22Rv1 (cell line): Measurements from ENCODE around the gene ACACB.

Source experiments
- H3K27ac ChIP-seq: fragments of 450-650 bp; 2 replicates; pipeline ENCODE4 v1.5.1; 2017
- ZFX ChIP-seq: fragments of 450-650 bp; IDR thresholded peaks from 2 replicates; pipeline ENCODE4 v1.6.1; 2017; ENCODE audit warnings: antibody characterized with exemption, borderline replicate concordance
- TF ChIP-seq, protein P1 (sequence below): fragments of 450-650 bp; IDR thresholded peaks from 2 replicates; pipeline ENCODE4 v1.5.1; 2017; ENCODE audit warnings: mild to moderate bottlenecking

Gene ACACB

GRCh38 chr12:109267361-109267760 lies 151.0 kb downstream of the ACACB start:
- TF ChIP-seq, protein P1, sequence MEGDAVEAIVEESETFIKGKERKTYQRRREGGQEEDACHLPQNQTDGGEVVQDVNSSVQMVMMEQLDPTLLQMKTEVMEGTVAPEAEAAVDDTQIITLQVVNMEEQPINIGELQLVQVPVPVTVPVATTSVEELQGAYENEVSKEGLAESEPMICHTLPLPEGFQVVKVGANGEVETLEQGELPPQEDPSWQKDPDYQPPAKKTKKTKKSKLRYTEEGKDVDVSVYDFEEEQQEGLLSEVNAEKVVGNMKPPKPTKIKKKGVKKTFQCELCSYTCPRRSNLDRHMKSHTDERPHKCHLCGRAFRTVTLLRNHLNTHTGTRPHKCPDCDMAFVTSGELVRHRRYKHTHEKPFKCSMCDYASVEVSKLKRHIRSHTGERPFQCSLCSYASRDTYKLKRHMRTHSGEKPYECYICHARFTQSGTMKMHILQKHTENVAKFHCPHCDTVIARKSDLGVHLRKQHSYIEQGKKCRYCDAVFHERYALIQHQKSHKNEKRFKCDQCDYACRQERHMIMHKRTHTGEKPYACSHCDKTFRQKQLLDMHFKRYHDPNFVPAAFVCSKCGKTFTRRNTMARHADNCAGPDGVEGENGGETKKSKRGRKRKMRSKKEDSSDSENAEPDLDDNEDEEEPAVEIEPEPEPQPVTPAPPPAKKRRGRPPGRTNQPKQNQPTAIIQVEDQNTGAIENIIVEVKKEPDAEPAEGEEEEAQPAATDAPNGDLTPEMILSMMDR: no peak
- TF ChIP-seq ZFX: no peak

DNA sequence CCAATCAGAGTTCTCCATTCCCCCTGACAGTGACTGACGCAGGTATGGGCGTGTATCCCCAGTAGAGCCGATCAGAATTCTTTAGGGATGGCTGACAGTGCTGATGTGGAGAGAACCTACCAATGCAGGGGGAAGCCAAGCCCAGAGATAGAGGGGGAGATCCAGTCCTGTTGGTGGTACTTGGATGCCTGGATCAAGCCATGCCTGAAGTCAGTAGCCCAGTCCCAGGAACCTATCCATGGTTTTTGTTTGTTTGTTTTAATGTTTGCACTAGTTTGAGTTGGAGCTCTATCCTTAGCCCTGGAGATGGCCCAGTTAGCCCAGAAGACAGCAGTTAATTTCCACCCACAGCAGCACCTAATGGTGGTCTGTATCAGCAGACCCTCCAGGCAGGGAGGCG lies 152.5 kb downstream of the ACACB start:
- TF ChIP-seq, protein P1: no peak
- no peak for TF ChIP-seq ZFX
- H3K27ac ChIP-seq: no peak overlapping the region

More at GRCh38 chr12:109267361-109267760, 151.0 kb downstream of the ACACB start:
- H3K27ac ChIP-seq: no peak overlapping the region

- no peak for TF ChIP-seq ZFX
- TF ChIP-seq, protein P1: no peak
- no peak overlapping the region for H3K27ac ChIP-seq
Measured at GRCh38 chr12:109269428-109269827, 153.0 kb downstream of the ACACB start.

DNA sequence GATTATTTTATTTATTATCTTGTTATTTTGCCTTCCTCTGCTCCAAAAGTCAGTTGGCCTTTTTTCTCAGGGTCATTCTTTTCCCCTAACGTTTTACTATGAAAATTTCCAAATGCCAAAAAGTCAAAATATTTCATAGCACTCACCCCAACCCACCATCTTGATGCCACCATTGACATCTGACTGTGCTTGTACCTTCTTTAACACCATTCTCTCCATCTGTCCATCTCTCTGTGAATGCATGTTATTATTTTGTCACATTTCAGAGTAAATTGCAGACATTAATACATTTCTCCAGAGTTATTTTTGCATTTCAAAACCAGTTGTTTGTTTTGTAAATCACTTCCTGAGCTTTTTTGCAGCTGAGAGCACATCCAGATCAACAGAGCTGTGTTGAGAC lies 154.1 kb downstream of the ACACB start:
- TF ChIP-seq, protein P1: no peak
- H3K27ac ChIP-seq: no peak overlapping the region

DNA sequence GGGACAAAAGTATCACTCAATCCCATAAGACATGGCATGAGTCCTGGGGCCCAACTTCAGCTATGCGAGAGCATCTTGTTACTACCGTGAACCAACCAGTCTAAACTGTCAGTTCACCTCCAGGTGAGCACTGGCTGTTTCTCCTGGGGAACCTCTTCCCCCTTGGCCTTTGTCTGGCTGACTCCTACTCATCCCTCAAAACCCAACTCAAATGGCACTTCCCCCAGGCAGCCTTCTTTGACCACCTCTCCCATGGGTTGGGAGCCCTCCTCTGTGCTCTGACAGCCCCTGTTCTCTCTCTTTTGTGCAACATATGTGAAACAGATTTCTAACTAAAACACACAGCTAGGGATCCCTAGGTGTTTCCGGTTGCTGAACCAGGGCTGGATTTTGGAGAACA lies 155.0 kb downstream of the ACACB start:
- no peak overlapping the region for H3K27ac ChIP-seq
- TF ChIP-seq, protein P1: no peak
- no peak for TF ChIP-seq ZFX

- H3K27ac ChIP-seq: no peak overlapping the region
- TF ChIP-seq, protein P1: no peak
- TF ChIP-seq ZFX: no peak
Measured at GRCh38 chr12:109273354-109273753, 157.0 kb downstream of the ACACB start.

DNA sequence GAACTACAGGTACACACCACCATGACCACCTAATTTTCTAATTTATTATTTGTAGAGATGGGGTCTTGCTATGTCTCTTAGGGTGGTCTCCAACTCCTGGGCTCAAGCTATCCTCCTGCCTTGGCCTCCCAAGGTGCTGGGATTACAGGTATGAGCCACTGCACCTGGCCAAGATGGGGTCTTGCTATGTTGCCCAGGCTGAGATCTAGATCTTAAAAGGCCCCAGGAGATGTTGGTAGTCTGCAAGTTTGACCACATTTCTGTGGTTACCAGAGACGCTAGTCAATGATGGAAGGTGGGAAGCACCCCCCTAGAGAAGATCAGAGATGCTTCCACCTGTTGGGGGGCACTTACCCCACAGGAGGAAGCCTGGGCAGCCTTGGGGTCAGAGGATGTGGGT lies 158.0 kb downstream of the ACACB start:
- TF ChIP-seq, protein P1: no peak
- no peak for TF ChIP-seq ZFX
- no peak overlapping the region for H3K27ac ChIP-seq
